WTC11 (cell line): ENCODE results near the gene CIRBP. TPM values are rescaled to one million over a fixed set of nuclear protein-coding genes. Genes with fewer than 3 reads are reported as not detected.
A peak's percentile ranks its signal among the peaks of the same experiment; 100 is the strongest.

ENCODE experiments used
- ATAC-seq: fragments of 200-7000 bp; cut with Tn5 transposase; 2 replicates; pipeline ENCODE4 v1.10.0; 2021; ENCODE audit warnings: mild to moderate bottlenecking, moderate library complexity
- CTCF ChIA-PET: fragments of 300-600 bp; sonication (Branson Sonifier 250); formaldehyde crosslinking; loops from one replicate; lab custom pipeline; 2021; ENCODE audit warnings: antibody characterized with exemption; lab: Charles Lee
- POLR2A ChIA-PET: fragments of 350-600 bp; sonication (Branson Sonifier 250); formaldehyde crosslinking; loops from one replicate; lab custom pipeline; 2021; ENCODE audit warnings: antibody characterized with exemption; lab: Charles Lee
- DNase-seq: peaks from one replicate; pipeline ENCODE4 v3.0.0; 2021; ENCODE audit warnings: low spot score
- H3K27ac Mint-ChIP-seq: 2 replicates; pipeline ENCODE4 v1.8.0; 2021; ENCODE audit warnings: mixed read lengths
- H3K27me3 Mint-ChIP-seq: 2 replicates; pipeline ENCODE4 v1.8.0; 2021; ENCODE audit warnings: low read depth, mild to moderate bottlenecking, moderate library complexity, mixed read lengths
- H3K36me3 Mint-ChIP-seq: 2 replicates; pipeline ENCODE4 v1.8.0; 2021; ENCODE audit warnings: mixed read lengths
- H3K4me1 Mint-ChIP-seq: 2 replicates; pipeline ENCODE4 v1.8.0; 2022; ENCODE audit warnings: mixed read lengths
- H3K4me3 Mint-ChIP-seq: 2 replicates; pipeline ENCODE4 v1.8.0; 2021; ENCODE audit warnings: mild to moderate bottlenecking, moderate library complexity, mixed read lengths
- H3K9me3 Mint-ChIP-seq: 2 replicates; pipeline ENCODE4 v1.8.0; 2021; ENCODE audit warnings: mixed read lengths
- FOXJ3 ChIP-seq: sonication (generic); formaldehyde crosslinking; IDR thresholded peaks from 2 replicates; pipeline ENCODE4 v1.9.0; 2021; ENCODE audit warnings: missing genetic modification reagents, mild to moderate bottlenecking, borderline replicate concordance
- HMGA2 ChIP-seq: fragments of 250-450 bp; sonication (Bioruptor Pico); IDR thresholded peaks from 2 replicates; pipeline ENCODE4 v1.4.0; 2021; ENCODE audit warnings: mild to moderate bottlenecking, moderate library complexity
- KAT7 ChIP-seq: sonication (generic); formaldehyde crosslinking; IDR thresholded peaks from 2 replicates; pipeline ENCODE4 v1.8.1; 2023; ENCODE audit warnings: missing genetic modification reagents, mild to moderate bottlenecking, borderline replicate concordance
- MYBL2 ChIP-seq: sonication (generic); formaldehyde crosslinking; IDR thresholded peaks from 2 replicates; pipeline ENCODE4 v1.8.1; 2023; ENCODE audit warnings: mild to moderate bottlenecking, moderate library complexity, missing genetic modification reagents
- PRRX2 ChIP-seq: fragments of 250-450 bp; sonication (Bioruptor Pico); IDR thresholded peaks from 2 replicates; pipeline ENCODE4 v1.8.0; 2021; ENCODE audit warnings: mild to moderate bottlenecking
- SOX15 ChIP-seq: fragments of 250-450 bp; sonication (Bioruptor Pico); IDR thresholded peaks from 2 replicates; pipeline ENCODE4 v1.9.0; 2021; ENCODE audit warnings: mild to moderate bottlenecking
- SP1 ChIP-seq: sonication (generic); formaldehyde crosslinking; conservative IDR thresholded peaks from 2 replicates; pipeline ENCODE4 v1.8.1; 2022; ENCODE audit warnings: missing genetic modification reagents
- TCF7 ChIP-seq: sonication (generic); formaldehyde crosslinking; IDR thresholded peaks from 2 replicates; pipeline ENCODE4 v1.8.0; 2022; ENCODE audit warnings: mild to moderate bottlenecking, low read depth, missing genetic modification reagents, moderate library complexity
- USF1 ChIP-seq: sonication (generic); formaldehyde crosslinking; IDR thresholded peaks from 2 replicates; pipeline ENCODE4 v1.8.0; 2022; ENCODE audit warnings: mild to moderate bottlenecking, missing genetic modification reagents
- ZNF121 ChIP-seq: sonication (generic); formaldehyde crosslinking; IDR thresholded peaks from 2 replicates; pipeline ENCODE4 v1.8.0; 2023; ENCODE audit warnings: missing genetic modification reagents
- ZNF138 ChIP-seq: sonication (generic); formaldehyde crosslinking; conservative IDR thresholded peaks from 2 replicates; pipeline ENCODE4 v1.8.1; 2022; ENCODE audit warnings: mild to moderate bottlenecking, moderate library complexity, missing genetic modification reagents
- ZNF317 ChIP-seq: sonication (generic); formaldehyde crosslinking; IDR thresholded peaks from 2 replicates; pipeline ENCODE4 v1.8.1; 2023; ENCODE audit warnings: low read depth, mild to moderate bottlenecking, moderate library complexity, missing genetic modification reagents, borderline replicate concordance
- ZNF416 ChIP-seq: fragments of 250-450 bp; sonication (Bioruptor Pico); IDR thresholded peaks from 2 replicates; pipeline ENCODE4 v1.9.0; 2021; ENCODE audit warnings: mild to moderate bottlenecking, inconsistent platforms
- ZNF425 ChIP-seq: fragments of 250-450 bp; sonication (Bioruptor Pico); conservative IDR thresholded peaks from 2 replicates; pipeline ENCODE4 v1.9.0; 2021; ENCODE audit warnings: mild to moderate bottlenecking
- total RNA-seq: library from RNA; stranded (reverse); gene quantifications from 3 replicates; pipeline ENCODE4 v1.2.3, GENCODE V29; 2021
- TF ChIP-seq, protein P1 (sequence below): sonication (generic); formaldehyde crosslinking; IDR thresholded peaks from 2 replicates; pipeline ENCODE4 v1.8.0; 2023; ENCODE audit warnings: mild to moderate bottlenecking, missing genetic modification reagents
- TF ChIP-seq, protein P2 (sequence below): sonication (generic); formaldehyde crosslinking; IDR thresholded peaks from 2 replicates; pipeline ENCODE4 v1.8.1; 2022; ENCODE audit warnings: missing genetic modification reagents, borderline replicate concordance

The CIRBP gene
- total RNA-seq, 1 experiment from 2014 or later = 298 TPM

DNA sequence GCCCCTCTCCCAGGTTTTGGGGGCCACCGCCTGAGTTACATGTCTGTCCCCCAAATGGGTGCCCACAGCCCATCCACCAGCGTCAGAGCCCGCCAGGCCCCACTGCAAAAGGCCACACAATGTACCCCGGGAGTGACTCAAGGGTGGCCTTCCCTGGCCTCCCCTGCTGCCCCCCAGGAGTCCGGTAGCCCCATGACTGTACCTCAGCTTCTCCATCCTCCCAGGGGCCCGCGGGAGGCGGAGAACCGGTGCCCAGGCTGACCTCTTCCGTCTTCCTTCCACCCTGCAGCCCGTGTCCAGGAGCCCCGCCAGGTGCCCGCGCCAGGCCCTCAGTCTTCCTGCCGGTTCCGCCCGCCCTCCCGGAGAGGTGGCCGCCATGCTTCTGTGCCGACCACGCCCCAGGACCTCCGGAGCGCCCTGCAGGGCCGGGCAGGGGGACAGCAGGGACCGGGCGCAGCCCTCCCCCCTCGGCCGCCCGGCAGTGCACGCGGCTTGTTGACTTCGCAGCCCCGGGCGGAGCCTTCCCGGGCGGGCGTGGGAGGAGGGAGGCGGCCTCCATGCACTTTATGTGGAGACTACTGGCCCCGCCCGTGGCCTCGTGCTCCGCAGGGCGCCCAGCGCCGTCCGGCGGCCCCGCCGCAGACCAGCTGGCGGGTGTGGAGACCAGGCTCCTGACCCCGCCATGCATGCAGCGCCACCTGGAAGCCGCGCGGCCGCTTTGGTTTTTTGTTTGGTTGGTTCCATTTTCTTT is 41.7 kb upstream of the CIRBP start:
- Mint-ChIP-seq H3K27ac (no peak overlapping the region), H3K36me3 (no peaks in the 10 kb centered on the region), H3K4me3 (no peak overlapping the region), H3K4me1 (no peaks in the 10 kb centered on the region), H3K9me3 (no peaks in the 10 kb centered on the region), H3K27me3 (no peaks in the 10 kb centered on the region)
- ATAC-seq (no peak), DNase-seq (no peak)
- ChIA-PET POLR2A (no interaction called here), CTCF (interaction anchor here (0.6 to 1.6 kb wide), 5 partner anchors 11 to 66 kb away, joined by 3 to 6 read pairs (median 3); no protein-coding TSS in a partner anchor)
- TF ChIP-seq HMGA2 (CRISPR knock-in tag) (no peak), KAT7 (CRISPR knock-in tag) (no peak), MYBL2 (CRISPR knock-in tag) (no peak), USF1 (no peak), ZNF317 (CRISPR knock-in tag) (no peak), SP1 (no peak), ZNF416 (no peak), SOX15 (no peak), PRRX2 (CRISPR knock-in tag) (no peak), TCF7 (CRISPR knock-in tag) (no peak), ZNF138 (CRISPR knock-in tag) (no peak), ZNF425 (CRISPR knock-in tag) (no peak), ZNF121 (no peak), FOXJ3 (CRISPR knock-in tag) (no peak)
- TF ChIP-seq, protein P1, sequence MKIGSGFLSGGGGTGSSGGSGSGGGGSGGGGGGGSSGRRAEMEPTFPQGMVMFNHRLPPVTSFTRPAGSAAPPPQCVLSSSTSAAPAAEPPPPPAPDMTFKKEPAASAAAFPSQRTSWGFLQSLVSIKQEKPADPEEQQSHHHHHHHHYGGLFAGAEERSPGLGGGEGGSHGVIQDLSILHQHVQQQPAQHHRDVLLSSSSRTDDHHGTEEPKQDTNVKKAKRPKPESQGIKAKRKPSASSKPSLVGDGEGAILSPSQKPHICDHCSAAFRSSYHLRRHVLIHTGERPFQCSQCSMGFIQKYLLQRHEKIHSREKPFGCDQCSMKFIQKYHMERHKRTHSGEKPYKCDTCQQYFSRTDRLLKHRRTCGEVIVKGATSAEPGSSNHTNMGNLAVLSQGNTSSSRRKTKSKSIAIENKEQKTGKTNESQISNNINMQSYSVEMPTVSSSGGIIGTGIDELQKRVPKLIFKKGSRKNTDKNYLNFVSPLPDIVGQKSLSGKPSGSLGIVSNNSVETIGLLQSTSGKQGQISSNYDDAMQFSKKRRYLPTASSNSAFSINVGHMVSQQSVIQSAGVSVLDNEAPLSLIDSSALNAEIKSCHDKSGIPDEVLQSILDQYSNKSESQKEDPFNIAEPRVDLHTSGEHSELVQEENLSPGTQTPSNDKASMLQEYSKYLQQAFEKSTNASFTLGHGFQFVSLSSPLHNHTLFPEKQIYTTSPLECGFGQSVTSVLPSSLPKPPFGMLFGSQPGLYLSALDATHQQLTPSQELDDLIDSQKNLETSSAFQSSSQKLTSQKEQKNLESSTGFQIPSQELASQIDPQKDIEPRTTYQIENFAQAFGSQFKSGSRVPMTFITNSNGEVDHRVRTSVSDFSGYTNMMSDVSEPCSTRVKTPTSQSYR (CRISPR knock-in tag) = no peak
- TF ChIP-seq, protein P2, sequence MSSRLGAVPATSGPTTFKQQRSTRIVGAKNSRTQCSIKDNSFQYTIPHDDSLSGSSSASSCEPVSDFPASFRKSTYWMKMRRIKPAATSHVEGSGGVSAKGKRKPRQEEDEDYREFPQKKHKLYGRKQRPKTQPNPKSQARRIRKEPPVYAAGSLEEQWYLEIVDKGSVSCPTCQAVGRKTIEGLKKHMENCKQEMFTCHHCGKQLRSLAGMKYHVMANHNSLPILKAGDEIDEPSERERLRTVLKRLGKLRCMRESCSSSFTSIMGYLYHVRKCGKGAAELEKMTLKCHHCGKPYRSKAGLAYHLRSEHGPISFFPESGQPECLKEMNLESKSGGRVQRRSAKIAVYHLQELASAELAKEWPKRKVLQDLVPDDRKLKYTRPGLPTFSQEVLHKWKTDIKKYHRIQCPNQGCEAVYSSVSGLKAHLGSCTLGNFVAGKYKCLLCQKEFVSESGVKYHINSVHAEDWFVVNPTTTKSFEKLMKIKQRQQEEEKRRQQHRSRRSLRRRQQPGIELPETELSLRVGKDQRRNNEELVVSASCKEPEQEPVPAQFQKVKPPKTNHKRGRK (CRISPR knock-in tag) = no peak

DNA sequence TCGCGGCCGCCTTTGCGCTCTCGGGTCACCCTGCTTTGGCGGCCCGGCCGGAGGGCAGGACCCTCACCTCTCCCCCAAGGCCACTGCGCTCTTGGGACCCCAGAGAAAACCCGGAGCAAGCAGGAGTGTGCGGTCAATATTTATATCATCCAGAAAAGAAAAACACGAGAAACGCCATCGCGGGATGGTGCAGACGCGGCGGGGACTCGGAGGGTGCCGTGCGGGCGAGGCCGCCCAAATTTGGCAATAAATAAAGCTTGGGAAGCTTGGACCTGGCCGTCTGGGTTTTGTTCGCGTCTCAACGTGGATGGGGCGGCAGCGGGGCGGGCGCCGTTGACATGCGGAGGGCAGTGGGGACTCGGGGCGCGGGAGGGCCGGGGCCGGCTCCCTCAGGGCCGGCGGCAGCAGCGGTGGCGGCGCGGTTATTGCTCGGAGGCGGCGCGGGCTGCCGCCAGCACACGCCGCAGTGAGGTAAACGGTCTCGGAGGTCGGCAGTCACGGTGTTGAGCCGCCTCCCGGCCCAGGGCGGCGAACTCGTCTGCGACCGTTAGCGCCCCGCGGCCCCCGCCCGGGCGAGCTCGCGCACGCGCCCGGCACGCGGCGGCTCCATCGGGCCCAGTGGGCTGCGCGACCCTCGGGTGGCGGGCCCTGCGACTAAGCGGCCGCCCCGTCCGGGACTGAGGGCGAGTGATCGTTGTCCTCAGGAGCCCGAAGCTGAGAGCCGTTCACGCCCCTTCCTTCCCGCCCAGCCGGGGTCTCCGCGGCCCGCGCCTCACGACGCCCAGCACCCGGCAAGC is 40.8 kb upstream of the CIRBP start:
- Mint-ChIP-seq H3K36me3 (no peaks in the 10 kb centered on the region), H3K4me1 (no peaks in the 10 kb centered on the region)
- no peak for DNase-seq
- no peak for TF ChIP-seq USF1
- TF ChIP-seq, all 79 proteins: peak for 0
- H3K9me3 Mint-ChIP-seq = no peaks in the 10 kb centered on the region
- H3K27me3 Mint-ChIP-seq = no peaks in the 10 kb centered on the region
- ChIA-PET POLR2A (no interaction called here), CTCF (interaction anchor here (0.6 to 1.6 kb wide), 5 partner anchors 12 to 67 kb away, joined by 3 to 6 read pairs (median 3); no protein-coding TSS in a partner anchor)
- peak; percentile 9 for ATAC-seq
- H3K4me3 Mint-ChIP-seq = no peak overlapping the region
- no peak overlapping the region; the same call in 1 of the 2 replicates for H3K27ac Mint-ChIP-seq
